Glomerular visceral epithelial cell (primary cell): Measurements from ENCODE around the gene COL23A1.

Source experiments
- DNase-seq: peaks from one replicate; pipeline ENCODE4 v3.0.0-alpha.2; 2016; ENCODE audit errors: extremely low spot score

COL23A1 gene

GRCh38 chr5:178554311-178554710, 35.9 kb downstream of the COL23A1 start:
- DNase-seq, result no peak

DNA sequence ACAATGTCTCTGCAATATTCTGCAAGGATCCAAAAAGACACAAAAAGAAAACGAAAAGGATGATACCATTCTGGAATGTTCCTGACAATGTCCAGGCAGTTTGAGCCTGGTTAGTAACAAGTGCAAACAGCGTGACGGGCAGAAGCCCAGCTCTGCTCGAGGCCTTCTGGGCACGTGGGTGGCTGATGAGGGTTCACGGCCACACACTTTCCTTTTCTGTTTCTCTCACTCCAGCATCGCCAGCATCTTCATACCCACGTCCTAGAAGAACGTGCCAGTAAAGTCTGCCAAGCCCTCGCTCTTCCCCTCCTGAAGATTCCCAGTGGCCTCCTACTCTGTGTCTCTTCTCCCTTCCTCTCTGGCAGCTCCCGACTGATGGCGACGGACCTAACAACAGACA, 36.7 kb downstream of the COL23A1 start:
- DNase-seq, result no peak

DNA sequence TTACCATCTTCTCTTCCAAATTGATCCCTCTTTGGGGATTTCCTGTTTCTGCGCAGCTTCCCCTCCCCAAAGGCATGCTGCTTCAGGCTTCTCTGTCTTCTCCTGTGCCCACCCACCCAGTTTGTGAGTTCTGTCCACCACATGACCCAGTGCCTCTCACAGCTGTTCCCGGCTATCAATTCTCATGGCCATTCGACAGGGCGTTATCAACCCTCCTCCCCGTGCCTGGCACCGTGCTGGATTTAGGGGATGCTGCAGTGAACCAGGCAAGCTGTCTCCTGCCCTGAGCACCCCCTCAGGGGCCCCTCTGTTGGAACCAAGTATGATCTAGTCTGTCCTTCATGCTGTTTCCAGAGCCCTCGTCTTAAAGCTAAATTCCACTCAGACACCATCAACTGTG, 38.7 kb downstream of the COL23A1 start:
- DNase-seq, result no peak

DNA sequence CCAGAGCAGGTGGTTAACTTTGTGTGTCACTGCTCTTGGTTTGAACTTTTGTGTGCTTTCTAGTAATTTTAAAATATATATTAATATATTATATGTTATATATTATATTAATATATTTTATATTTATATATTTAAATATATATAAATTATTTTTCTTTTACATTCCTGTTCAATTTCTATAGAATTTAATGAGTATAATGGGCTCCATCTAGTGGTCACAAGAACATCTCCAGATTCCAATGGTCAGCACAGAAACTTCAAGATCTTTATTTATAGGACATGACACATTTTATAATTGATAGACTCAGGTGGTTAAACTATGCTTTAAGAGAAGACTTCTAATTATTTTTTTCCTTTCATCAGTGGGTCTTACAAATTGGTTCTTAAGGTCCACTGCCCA, 39.1 kb downstream of the COL23A1 start:
- DNase-seq, result no peak

GRCh38 chr5:178548746-178549145, 41.4 kb downstream of the COL23A1 start:
- DNase-seq, result no peak

DNA sequence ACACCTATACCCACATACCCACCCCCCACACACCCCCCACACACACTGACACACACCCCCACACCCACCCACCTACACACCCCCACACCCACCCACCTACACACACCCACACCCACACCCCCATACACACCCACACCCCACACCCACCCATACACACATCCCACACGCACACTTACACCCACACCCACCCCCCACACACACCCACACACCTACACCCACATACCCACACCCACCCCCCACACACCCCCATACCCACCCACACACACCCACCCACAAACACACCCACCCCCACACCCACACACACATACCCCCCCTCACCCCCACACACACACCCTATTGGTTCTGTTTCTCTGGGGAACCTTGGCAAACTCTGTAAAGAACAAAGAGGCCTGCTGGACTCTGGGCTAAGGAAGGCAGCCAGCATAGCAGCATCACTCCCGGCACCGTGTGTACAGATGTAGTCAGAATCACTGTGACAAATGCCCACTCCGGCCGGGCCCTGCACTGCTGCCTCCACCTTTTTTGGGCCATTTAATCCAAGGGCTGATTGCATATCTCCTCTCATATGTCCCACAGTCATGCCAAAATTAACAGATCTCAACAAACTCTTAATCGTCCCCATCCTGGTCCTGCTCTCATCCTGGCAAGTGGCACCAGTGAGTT, 42.3 kb downstream of the COL23A1 start:
- no peak for DNase-seq

GRCh38 chr5:178547052-178547666, 43.0 kb downstream of the COL23A1 start:
- DNase-seq, result no peak

GRCh38 chr5:178546675-178547033, 43.5 kb downstream of the COL23A1 start:
- no peak for DNase-seq

DNA sequence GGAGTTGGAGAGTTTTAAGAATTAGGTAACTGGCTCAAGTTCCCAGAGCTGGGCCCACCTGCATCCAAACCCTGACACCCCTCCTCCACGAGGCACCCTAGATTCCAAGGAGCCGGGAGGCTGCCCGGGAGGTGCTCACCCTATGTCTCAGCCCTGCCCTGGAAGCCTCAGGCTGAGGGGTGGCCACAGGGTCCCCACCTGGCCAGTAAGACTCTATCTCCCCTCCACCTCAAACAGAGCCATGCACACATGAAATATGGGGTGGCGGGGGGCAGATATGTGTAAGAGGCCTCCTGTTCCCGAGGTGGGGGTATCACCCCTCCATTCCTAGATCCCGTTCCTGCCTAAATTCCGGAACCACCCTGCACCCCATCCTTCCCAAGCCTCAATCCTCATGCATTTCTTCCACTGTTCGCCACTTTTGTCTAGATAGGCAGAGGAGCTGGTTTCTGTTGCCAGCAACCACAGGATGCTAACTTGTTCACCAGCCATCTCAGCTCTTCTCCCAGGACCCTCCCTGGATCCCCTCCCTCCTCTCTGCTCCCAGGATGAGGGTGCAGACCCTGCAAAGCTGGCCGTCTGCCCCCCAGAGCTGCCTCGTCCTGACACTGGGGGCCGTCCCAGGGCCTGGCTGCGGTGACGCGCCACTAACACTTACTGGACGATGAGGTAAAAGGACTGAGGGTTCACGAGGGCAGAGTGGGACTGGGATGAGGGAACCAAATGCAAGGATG, 44.1 kb downstream of the COL23A1 start:
- no peak for DNase-seq

- no peak for DNase-seq
These were observed 45.0 kb downstream of the COL23A1 start for GRCh38 chr5:178545176-178545575.

GRCh38 chr5:178544166-178544834, 45.9 kb downstream of the COL23A1 start:
- DNase-seq, result no peak

GRCh38 chr5:178542455-178542854, 47.7 kb downstream of the COL23A1 start:
- DNase-seq, result no peak

DNA sequence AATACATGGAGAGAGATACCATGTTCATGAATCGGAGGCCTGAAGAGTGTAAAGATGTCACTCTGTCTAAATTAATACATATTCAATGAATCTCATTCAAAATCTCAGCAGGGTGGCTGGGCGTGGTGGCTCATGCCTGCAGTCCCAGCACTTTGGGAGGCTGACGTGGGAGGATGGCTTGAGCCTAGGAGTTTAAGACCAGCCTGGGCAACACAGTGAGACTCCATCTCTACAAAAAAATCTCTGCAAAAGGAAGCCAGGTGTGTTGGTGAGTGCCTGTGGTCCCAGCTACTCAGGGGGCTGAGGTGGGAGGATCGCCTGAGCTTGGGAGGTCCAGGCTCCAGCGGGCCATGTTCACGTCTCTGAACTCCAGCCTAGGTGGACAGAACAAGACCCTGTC, 49.7 kb downstream of the COL23A1 start:
- no peak for DNase-seq

GRCh38 chr5:178538741-178539229, 51.4 kb downstream of the COL23A1 start:
- DNase-seq, result no peak

DNA sequence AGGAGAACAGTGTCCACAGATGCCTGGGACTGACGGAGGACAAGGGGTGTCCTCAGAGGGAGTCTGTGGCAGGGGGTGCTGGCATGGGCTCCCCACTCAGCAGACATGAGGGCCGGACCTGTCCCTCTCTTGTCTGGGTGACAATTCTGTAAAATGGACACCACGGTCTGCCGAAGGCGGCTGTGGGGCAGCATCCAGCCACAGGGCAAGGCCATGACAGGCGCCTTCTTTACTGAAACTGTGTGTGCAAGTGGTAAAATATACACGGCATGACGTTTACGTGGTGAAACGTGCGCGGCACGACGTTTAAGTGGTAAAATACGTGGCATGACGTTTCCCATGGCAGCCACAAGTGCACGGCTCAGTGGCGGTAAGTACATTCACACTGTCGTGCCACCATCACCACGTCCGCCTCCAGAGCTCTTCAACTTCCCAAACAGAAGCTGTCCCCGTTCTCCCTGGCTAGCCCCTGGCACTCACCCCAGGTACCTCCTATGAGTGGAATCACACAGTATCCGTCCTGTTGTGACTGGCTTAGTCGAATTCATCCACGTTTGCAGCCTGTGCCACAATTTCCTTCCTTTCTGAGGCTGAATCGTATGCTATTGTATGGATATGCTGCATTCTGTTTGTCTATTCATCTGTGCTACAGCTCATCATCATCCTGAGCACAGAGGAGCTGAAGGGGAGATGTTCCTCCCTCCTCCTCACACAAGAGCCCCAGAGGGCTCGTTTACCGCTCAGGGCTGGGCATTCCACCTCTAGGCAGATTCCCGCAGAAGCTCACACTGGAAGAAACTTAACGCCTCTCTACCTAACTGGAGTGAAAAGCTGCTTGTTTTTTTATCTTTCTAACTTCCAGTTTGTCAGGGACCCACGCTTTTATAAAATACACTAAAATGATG, 52.5 kb downstream of the COL23A1 start:
- DNase-seq, result no peak

GRCh38 chr5:178536541-178537466, 53.4 kb downstream of the COL23A1 start:
- DNase-seq, result no peak

- DNase-seq, result no peak
These were observed 54.7 kb downstream of the COL23A1 start for GRCh38 chr5:178535299-178536175.

DNA sequence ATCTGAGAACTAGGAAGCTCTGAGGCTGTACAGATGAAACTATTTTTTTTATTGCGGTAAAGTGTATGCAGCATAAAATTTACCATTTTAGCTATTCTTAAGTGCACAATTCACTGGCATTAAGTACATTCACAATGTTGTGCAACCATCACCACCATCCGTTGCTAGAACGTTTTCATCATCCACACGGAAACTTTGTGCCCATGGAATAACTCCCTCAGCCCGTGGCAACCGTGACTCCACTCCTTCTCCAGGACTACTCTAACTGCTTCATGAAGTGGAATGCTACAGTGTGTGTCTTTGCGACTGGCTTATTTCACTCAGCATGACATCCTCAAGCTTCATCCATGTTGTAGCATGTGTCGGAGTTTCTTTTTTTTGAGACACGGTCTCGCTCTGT, 57.1 kb downstream of the COL23A1 start:
- DNase-seq, result no peak

DNA sequence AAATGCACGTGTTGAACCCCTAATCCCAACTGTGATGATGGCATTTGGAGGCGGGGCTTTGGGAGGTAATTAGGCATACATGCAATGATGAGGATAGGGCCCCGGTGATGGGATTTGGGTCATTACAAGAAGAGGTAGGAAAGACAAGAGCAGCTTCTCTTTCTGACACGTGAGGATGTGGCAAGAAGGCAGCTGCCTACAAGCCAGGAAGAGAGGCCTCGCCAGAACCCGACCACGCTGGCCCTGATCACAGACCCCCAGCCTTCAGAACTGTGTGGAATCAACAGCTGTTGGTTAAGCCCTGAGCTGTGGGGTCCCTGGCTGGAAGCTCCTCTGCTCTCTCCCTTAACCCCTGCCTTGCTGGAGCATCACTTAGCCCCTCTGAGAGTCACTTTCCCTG, 57.5 kb downstream of the COL23A1 start:
- no peak for DNase-seq
